ENCODE measurements around the gene TMEM115.

DNA sequence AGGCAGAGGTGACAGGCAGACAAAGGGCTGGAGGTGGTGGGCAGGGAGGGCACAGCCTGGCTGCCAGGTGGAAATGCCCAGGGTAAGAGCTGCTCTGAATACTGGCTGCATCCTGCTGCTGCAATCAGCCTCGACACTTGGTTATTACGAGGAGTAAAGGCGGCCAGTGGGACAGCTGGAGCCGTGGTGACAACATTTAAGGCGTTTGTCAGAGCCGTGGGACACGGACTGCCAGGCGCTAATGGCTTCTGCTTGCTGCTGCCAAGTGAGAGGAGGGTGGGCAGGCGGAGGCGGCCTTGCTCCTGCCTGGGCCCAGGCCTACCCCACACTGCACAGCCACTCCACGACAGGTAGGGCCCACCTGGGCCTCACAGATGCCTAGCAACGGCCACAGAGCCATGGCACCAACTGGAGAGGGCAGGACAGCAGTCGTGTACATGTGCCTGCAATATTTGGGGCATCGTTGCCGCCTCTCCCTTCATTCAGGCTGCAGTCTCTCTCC, 49.2 kb upstream of the TMEM115 start:
- TF ChIP-seq, protein P1, sequence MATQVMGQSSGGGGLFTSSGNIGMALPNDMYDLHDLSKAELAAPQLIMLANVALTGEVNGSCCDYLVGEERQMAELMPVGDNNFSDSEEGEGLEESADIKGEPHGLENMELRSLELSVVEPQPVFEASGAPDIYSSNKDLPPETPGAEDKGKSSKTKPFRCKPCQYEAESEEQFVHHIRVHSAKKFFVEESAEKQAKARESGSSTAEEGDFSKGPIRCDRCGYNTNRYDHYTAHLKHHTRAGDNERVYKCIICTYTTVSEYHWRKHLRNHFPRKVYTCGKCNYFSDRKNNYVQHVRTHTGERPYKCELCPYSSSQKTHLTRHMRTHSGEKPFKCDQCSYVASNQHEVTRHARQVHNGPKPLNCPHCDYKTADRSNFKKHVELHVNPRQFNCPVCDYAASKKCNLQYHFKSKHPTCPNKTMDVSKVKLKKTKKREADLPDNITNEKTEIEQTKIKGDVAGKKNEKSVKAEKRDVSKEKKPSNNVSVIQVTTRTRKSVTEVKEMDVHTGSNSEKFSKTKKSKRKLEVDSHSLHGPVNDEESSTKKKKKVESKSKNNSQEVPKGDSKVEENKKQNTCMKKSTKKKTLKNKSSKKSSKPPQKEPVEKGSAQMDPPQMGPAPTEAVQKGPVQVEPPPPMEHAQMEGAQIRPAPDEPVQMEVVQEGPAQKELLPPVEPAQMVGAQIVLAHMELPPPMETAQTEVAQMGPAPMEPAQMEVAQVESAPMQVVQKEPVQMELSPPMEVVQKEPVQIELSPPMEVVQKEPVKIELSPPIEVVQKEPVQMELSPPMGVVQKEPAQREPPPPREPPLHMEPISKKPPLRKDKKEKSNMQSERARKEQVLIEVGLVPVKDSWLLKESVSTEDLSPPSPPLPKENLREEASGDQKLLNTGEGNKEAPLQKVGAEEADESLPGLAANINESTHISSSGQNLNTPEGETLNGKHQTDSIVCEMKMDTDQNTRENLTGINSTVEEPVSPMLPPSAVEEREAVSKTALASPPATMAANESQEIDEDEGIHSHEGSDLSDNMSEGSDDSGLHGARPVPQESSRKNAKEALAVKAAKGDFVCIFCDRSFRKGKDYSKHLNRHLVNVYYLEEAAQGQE (IDR thresholded peaks at IDR 0.05; ENCODE audit: unreplicated experiment), result no peak
- TF ChIP-seq JUNB (IDR thresholded peaks at IDR 0.05; ENCODE audit: unreplicated experiment), result no peak

All from GM23338 (cell line).